Left kidney (tissue), 2 donors: ENCODE measurements around the gene LMAN2L. TPM values are rescaled to one million over a fixed set of nuclear protein-coding genes. Genes with fewer than 3 reads are reported as not detected.

Source experiments
- DNase-seq: peaks from one replicate; pipeline ENCODE4 v3.0.0-alpha.2; 2013
- polyA plus RNA-seq: library from polyadenylated mRNA; unstranded; fragments of 120-200 nt; gene quantifications from one replicate; pipeline ENCODE4 v1.2.1, GENCODE V29; 2013; ENCODE audit not compliant: insufficient read length

Gene LMAN2L
- polyA plus RNA-seq, 1 donor, result 49.5 TPM

DNA sequence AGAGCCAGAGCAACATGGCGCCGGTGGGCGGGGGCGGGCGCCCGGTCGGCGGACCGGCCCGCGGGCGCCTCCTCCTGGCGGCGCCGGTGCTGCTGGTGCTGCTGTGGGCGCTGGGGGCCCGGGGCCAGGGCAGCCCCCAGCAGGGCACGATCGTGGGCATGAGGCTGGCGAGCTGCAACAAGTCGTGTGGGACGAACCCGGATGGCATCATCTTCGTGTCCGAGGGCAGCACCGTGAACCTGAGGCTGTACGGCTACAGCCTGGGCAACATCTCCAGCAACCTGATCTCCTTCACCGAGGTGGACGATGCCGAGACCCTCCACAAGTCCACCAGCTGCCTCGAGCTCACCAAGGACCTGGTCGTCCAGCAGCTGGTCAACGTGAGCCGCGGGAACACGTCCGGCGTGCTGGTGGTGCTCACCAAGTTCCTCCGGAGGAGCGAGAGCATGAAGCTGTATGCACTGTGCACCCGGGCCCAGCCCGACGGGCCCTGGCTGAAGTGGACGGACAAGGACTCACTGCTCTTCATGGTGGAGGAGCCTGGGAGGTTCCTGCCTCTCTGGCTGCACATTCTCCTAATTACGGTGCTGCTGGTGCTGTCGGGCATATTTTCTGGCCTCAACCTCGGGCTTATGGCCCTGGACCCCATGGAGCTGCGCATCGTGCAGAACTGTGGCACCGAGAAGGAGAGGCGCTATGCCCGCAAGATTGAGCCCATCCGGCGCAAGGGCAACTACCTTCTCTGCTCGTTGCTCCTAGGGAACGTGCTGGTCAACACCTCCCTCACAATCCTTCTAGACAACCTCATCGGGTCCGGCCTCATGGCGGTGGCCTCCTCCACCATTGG is 21.3 kb upstream of the LMAN2L start:
- no peak for DNase-seq

DNA sequence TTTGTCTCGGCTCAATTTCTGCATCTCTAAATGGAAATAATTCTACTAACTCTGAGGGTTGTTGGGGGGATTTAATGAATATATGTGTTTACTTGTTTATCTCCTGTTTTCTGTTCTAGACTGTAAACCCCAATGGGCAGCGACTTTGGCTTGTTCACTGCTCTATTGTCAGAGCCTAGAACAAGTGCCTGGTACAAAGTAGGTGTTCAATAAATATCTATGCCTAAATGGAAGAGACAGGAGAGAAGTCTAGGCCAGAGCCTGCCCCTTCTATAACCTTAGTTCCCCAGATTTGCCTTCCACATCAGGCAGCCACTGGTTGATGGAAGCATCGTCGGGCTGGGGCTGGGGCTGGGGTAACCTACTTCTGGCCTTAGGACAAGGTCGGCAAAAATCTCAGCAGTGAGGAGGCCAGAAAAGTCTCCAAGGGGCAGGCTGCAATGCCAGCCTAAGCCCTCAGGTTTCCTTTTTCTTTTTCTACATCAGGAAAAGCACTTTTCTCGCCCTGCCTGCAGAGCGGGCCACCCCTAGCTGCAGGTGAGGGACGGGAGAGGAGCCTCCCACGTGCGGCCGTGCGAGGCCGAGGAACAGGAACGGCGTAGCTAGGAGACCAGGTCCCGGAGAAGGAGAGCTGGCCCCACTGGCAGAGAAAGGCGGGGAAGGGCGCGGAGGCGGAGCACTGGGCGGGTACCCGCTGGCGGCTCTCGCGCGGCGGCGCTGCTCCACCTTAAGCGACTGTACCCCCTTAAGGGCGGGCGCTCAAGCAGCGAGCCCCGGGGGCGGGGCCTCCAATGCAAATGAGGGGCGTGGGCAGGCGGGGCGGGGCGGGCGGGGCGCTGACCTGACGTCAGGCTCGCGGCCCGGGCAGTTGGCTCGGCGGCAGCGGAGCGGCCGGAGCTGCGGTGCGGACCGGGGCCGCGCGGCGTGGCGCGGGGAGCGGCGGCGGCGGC is 20.4 kb upstream of the LMAN2L start, which contains the start of gene CNNM4:
TSS of gene CNNM4 (plus strand) at position 867 of the 950 bp plus-strand sequence. CDS start 98 bp downstream, outside the sequence.
- DNase-seq, result peak; percentile 93

DNA sequence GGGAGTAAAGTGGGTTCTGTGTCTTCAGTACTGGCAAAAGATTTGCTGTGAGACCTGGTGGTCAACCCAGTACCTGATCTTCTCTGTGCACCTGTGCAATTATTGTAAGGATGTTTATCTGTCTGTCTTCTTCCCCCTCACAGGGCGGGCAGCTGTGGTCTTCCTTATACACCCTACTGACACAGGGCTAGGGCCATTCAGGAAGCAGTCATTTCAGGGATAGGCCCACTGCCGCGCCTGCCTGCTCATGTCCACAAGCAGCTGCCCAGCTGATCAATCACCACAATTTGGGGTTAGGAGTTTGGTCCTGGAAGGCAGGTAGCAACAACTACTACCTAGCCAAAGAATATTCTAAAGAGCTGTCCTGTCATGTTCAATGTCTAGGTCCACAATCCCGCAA is 19.7 kb upstream of the LMAN2L start:
- no peak for DNase-seq

DNA sequence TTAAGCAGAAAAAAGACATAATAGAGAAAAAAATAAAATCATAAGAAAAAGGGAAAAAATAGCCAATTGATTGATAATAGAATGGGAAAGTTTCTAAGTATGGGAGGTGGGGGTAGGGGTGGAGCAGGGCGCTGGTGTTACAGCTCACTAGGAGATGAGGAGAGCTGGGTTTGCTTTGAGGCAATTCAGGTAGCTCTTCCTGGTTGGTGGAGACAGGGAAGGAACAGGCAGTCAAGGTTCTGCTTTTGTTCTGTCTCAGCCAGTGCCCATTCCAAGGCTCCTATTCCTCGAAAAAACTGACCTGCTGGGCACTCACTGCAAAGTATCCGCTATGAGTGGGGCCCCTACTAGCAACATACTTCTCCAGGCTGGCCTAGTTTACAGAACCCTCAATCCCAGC is 19.1 kb upstream of the LMAN2L start:
- no peak for DNase-seq

DNA sequence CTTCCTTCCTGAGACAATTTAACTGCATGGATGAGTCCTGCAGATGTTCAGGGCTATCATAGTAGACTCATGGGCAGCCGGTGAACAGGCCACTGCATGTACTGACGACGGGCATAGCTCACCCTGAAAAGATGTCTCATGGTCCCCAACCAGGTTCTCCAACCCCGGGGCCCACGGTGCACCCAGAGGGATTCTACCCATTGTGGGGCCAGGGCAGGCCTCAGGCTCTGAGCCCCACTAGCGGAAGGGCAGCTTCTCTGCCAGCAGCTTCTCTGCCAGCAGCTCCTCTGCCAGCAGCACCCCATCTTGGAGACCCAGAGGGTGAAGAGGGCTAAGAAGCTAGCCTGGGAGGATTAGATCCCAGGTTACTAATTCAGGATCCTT is 17.6 kb upstream of the LMAN2L start:
- no peak for DNase-seq

DNA sequence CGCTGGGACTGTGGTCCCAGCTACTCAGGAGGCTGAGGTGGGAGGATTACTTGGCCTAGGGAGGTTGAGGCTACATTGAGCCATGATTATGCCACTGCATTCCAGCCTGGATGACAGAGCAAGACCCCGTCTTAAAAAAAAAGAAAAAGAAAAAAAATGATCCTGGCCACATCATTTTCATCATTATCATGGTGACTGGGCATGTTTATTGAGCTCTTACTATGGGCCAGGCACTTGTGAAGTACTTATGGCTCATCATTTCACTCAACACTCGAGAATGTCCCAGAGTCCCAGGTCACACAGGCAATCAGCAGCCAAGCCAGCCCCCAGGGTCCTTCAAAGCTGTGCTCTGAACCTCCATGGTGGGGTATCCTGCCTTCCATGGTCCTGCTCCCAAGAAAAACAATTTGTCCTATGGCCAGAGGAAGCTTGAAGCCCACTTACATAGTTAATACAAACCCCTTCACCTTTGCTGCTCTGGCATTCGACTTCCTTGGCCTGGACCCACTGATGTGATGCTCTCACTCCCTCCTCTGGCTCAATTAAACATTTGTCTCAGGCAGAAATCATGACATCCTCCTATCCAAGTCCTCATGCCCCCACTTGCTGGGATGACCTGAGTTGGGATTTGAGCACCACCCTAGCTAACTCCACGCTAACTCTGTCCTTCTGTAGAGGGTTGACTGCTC is 17.1 kb upstream of the LMAN2L start:
- no peak for DNase-seq

DNA sequence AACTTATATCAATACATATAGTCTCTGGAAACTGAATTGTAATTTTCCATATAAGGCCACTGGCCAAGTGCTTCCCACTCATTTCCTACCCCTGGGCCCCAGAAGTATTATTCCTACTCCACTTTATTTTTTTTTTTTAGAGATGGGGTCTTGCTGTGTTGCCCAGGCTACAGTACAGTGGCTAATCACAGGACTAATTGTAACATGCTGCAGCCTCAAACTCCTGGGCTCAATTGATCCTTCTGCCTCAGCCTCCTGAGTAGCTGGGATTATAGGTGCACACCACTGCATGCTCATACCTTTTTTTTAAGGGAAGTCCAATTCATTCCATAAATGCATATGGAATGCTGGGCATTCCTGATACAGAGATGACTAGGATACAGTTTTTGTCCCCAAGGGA is 14.5 kb upstream of the LMAN2L start:
- DNase-seq, result no peak

DNA sequence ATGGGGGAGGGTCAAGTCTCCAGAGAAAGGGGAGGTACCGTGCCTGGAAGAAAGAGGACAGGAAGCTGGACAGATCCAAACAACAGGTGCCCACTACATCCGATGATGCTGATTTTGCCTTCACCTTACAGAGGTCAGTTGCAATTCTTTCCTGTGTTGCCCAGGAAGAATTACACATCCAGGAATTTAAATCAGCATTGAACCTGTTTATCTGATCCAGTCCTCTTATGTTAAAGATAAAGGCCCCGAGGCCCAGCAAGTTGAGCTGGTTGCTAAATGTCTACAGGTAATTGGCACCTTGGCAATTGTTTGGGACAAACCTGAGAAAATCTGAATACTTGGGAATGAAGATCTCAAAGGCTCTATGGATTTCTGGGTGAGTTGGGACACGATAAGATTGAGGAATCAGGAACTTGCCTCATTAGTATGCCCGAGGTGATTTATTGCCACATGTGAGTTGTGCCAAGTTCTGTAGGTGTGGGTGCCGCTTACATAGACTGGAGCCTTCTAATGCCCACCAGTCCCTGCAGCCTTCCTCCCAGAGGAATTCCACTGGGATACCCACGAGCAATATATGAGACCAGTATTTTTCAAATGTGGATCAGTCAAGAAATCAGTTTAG is 13.9 kb upstream of the LMAN2L start:
- DNase-seq, result no peak

DNA sequence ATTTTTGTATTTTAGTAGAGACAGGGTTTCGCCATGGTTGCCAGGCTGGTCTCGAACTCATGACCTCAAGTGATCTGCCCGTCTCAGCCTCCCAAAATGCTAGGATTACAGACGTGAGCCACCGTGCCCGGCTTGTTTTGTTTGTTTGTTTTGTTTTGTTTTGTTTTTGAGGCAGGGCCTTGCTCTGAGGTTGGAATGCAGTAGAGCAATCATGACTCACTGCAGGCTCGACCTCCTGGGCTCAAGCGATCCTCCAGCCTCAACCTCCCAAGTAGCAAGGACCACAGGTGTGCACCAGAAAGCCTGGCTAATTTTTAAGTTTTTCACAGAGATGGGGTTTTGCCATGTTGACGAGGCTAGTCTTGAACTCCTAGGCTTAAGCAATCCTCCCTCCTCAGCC is 11.9 kb upstream of the LMAN2L start:
- DNase-seq, result no peak

DNA sequence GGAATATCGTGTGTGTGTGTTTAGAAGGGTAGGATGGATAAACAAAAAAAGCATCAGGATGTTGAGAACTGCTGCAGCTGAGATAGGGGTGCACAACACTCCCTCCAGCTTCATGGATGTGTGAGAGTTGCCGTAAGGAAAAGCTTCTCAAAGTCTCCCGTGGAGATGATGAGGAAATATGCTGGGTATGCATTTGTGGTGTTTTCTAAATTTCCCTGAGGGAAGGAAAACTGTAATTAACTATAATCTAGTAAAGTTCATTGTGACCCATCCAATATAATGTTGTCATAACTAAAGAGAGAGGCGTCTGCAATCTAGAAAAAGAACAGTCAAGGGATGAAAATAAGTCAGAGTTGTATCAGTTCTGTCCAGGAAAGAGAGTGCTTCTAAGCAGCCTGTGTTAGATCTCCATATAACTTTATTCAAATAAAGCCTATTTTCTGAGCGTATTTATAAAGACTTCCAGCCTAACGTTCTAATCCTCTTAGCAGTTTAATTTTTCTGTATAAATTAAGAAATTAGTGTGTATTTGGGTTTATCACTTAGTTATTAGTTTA is 7.3 kb upstream of the LMAN2L start:
- no peak for DNase-seq

DNA sequence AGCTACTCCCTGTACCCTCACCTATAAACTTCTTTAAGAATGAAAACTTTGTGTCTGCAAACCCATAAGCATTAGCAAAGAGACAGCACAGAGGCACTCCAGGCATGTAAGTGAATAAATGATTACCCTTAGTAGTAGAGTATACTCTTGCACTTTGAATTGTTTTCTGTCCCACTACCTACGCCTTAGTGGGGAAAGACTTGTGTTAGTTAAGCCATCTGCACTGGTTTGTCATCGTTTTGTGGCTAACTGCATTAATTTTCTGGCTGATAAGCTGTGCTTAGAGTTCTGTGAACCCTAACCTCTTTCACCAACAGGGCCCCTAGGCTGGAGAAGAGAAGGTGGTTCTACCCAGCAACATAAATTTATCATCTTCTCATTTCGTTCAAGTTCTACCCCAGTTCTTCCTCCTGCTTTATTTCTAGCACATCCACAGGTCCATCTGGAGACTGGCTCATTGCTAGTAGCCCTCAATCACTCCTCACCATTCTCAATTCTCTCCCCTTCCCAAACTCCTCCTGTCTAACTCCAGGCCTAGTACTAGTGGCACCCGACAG is 710 bp downstream of the LMAN2L start:
- no peak for DNase-seq

DNA sequence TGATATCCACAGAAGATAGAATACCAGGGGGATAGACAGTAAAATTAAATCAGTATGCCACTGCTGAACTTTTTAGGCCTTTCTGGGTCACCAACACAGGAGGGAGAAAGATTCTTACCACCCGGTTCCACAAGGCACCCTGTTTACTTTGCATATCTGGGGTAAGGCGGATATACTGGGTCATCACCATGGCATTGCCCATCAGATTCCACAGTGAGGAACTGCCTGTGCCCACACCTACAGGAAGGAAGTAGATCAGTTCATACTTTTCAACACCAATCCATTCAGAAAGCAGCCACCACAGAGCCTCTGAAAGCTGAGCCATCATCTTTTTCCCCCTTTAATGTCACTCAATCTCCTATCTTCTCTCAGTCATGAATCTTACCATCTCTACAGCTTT is 2.0 kb downstream of the LMAN2L start:
- no peak for DNase-seq

DNA sequence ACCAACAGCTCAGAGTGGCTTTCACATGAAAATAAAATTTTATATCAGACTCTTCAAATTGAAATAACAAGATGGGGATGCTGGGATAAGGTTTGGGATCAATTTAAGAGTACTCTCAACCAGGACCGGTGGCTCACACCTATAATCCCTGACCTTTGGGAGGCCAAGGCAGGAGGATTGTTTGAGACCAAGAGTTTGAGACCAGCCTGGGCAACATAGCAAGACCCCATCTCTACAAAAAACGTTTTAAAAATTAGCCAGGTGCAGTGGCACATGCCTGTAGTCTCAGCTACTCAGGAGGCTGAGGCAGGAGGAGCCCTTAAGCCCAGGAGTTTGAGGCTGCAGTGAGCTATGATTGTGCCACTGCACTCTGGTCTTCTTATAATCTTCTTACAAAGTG is 2.6 kb downstream of the LMAN2L start:
- DNase-seq, result no peak

DNA sequence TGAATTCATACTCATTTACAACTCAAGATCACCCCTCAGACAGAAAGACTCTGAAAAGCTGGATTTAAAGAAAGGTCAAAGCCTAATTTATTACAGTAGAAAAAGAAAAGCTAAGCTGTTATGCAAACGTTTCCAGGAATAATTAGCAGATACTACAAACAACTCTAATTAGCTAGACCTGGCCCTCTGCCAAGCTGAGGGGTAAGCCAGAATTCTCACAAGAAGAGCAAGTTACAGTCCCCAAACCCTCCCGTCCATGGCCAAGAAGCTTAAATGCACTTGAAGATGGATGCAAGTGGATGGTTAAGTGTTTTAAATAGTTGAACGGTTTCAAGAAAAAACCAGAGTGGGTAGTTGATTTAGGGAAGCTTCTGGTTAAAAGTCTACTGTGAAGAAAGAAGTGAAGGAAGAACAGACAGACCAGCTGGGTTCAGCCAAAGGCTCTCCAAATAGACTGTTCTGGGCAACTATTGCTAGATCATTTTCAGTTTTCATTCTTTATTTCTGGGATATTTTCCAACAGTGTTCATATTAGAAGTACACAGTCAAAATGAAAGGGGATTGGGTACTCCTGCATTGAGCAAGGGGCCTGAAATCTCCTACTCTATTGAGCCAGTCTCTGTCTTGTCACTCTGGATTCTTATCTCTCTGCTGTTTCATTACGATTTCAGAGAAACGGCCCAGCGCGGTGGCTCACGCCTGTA is 4.8 kb downstream of the LMAN2L start:
- DNase-seq, result no peak

DNA sequence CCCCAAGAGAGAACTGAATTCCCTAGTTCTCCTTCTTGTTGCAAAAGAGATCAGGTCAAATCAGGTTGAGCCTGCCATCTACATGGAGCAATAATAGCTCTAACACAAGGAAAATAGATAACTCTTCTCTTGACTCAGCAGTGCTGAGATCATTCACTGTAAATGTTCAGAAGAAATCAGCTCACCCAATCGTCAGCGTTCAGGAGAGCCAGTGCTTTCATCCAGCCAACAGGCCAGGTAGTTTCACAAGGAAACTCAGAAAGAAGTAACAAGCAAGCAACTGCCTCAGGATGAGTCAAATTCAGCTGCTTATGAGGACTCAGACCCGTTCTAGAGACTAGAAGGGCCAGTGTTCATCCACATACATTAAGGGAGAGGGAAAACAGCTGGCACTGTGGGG is 5.9 kb downstream of the LMAN2L start:
- no peak for DNase-seq

DNA sequence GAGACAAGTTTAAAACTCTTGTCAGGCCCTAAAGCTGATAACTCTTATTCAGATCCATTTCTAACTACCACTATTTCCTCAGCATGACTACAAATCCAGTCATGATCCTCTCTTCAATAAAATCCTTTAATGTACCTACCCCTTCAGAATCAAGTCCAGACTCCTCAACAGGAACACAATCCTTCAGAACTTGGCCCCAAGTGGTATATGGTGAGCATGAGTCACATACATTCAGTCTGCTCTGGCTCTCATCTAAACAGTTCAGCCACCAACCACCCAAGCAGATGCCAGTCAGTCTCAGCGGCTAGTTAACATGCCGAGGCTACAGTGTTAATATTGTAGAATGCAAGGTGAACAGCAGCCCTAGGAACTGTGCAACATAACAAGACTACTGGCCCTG is 9.7 kb downstream of the LMAN2L start:
- DNase-seq, result no peak

DNA sequence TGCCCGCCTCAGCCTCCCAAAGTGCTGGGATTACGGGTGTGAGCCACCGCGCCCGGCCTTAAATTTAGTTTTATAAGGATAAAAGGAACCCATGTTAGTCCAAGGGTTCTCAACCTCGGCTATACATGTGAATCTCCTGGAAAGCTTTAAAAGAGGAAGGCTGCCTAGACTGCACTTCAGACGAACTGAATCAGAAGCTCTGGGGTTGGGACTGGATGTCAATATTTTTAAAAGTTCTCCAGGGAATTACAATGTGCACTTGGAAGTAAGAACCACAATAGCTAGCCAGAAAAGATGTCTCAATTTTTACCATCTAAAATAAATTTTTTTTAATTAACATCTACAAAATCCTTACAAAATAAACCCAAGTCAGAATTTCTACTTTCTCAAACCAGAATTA is 10.1 kb downstream of the LMAN2L start:
- DNase-seq, result no peak

DNA sequence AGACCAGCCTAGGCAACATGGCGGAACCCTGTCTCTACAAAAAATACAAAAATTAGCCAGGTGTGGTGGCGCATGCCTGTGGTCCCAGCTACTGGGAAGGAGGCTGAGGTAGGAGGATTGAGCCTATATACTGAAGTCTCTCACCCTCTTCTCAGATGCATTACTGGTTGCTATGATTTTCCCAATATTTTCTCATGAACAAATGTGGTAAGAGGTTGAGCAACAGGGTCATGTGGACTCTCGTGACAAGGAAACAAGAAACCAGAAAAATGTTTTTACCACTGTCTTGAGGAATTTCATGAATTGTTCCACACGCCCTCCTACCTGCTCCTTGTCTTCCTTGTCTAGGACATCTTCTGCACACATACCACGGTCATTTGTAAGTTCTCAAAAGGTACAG is 12.4 kb downstream of the LMAN2L start:
- no peak for DNase-seq

DNA sequence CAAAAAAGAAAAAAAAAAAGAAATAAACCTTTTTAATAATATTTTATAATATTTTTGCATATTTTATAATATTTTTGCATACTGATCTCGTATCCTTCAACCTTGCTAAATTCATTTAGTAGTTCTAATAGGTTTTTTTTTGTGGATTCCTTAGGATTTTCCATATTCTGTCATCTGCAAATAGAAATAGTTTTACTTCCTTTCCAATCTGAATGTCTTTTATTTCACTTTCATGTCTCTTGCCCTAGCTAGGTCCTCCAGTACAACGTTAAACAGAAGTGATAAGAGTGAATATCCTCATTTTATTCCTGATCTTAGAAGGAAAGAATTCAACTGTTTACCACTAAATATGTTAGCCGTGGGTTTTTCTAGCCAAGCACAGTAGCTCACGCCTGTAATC is 13.7 kb downstream of the LMAN2L start:
- no peak for DNase-seq

DNA sequence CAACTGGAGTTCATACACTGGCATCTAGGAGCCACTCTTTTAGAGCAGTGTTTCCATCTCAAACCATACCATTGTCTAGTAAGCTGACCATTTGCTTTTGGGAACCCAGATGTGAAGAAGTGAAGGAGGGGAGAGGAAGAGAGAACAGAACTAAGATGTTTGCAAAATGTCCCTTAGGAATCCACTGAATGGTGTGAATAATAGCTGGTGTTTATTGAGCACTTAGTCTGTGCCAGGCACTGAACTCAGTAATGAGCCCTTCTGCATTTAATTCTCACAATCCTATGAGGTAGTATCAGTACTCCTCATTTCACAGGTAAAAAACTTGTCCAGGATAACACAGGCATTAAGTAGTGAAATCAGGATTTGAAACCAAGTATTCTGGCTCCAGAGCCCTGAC is 23.5 kb downstream of the LMAN2L start:
- DNase-seq, result no peak

DNA sequence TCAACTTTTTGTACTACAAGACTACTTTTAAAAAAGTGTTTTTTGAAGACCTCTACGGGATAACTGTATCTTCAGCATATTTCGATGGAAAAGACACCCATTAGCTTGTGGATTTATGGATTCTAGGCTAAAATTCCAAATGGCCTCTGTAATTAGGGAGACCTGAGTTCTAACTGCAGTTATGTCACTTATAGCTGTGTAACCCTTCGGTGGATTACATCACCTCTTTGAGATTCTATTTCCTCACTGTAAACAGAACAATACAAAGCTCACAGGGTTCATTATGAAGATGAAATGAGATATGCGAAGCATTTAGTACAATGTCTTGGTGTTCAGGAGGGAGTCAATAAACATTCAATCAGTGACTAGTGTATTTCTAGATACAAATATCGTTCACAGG is 24.2 kb downstream of the LMAN2L start:
- no peak for DNase-seq
